HEK293 (cell line): ENCODE measurements around the gene PAPSS2.

Experiments used
- CTCF ChIA-PET: fragments of 350-600 bp; formaldehyde crosslinking; extraction: SDS; loops from one replicate; lab custom pipeline; 2021; ENCODE audit warnings: antibody characterized with exemption; lab: Yijun Ruan, JAX
- POLR2A ChIA-PET: fragments of 300-600 bp; formaldehyde crosslinking; extraction: SDS; loops from one replicate; lab custom pipeline; 2020; ENCODE audit warnings: antibody characterized with exemption, inconsistent platforms; lab: Yijun Ruan, JAX
- H3K27ac ChIP-seq: fragments of 200-500 bp; sonication (Bioruptor generic); 2 replicates; pipeline ENCODE4 v1.5.1; 2014; ENCODE audit warnings: low read depth, low read length, control low read depth, inconsistent platforms; ENCODE audit errors: extremely low read depth
- H3K36me3 ChIP-seq, 2 experiments: fragments of 200-500 bp in 1 of 2; sonication (Bioruptor generic) in 1 of 2; 1 replicate in 1 of 2; 2 replicates in 1 of 2; pipeline ENCODE4 v1.5.1; 2014 to 2017; ENCODE audit warnings: inconsistent platforms in 2 of 2, low read length in 2 of 2; ENCODE audit not compliant: control insufficient read depth in 2 of 2, insufficient read depth in 1 of 2
- H3K4me1 ChIP-seq: fragments of 200-500 bp; sonication (Bioruptor generic); 2 replicates; pipeline ENCODE4 v1.5.1; 2014; ENCODE audit warnings: mild to moderate bottlenecking, low read length, inconsistent platforms; ENCODE audit not compliant: control insufficient read depth, insufficient read depth
- H3K4me3 ChIP-seq: 2 replicates; pipeline ENCODE4 v1.5.1; 2011; ENCODE audit warnings: low read depth, mild to moderate bottlenecking, control low read depth, low read length, moderate library complexity
- H3K9me3 ChIP-seq: fragments of 200-500 bp; sonication (Bioruptor generic); 2 replicates; pipeline ENCODE4 v1.5.1; 2014; ENCODE audit warnings: low read depth, low read length, inconsistent platforms; ENCODE audit not compliant: control insufficient read depth, insufficient read depth
- KLF7 ChIP-seq: fragments of 450-650 bp; formaldehyde crosslinking; IDR thresholded peaks from 2 replicates; pipeline ENCODE4 v1.5.1; 2016; ENCODE audit warnings: missing biosample characterization, missing genetic modification characterization, borderline replicate concordance
- KLF8 ChIP-seq: fragments of 450-650 bp; formaldehyde crosslinking; IDR thresholded peaks from 2 replicates; pipeline ENCODE4 v1.5.1; 2016; ENCODE audit warnings: missing biosample characterization, missing genetic modification characterization
- PRDM1 ChIP-seq: fragments of 450-650 bp; formaldehyde crosslinking; IDR thresholded peaks from 2 replicates; pipeline ENCODE4; 2016; ENCODE audit warnings: missing biosample characterization, missing genetic modification characterization
- SALL2 ChIP-seq: fragments of 450-650 bp; formaldehyde crosslinking; IDR thresholded peaks from 2 replicates; pipeline ENCODE4 v1.5.0; 2017; ENCODE audit warnings: missing biosample characterization, mild to moderate bottlenecking, missing genetic modification characterization, borderline replicate concordance
- SP2 ChIP-seq: fragments of 450-650 bp; formaldehyde crosslinking; IDR thresholded peaks from 2 replicates; pipeline ENCODE4 v1.5.1; 2016; ENCODE audit warnings: missing biosample characterization, missing genetic modification characterization
- SP3 ChIP-seq: fragments of 450-650 bp; formaldehyde crosslinking; IDR thresholded peaks from 2 replicates; pipeline ENCODE4 v1.5.1; 2016; ENCODE audit warnings: missing biosample characterization, missing genetic modification characterization
- ZNF121 ChIP-seq: fragments of 450-650 bp; formaldehyde crosslinking; IDR thresholded peaks from 2 replicates; pipeline ENCODE4 v1.5.1; 2016; ENCODE audit warnings: missing biosample characterization, missing genetic modification characterization
- ZNF175 ChIP-seq: fragments of 450-650 bp; formaldehyde crosslinking; IDR thresholded peaks from 2 replicates; pipeline ENCODE4 v1.5.1; 2016; ENCODE audit warnings: missing biosample characterization, missing genetic modification characterization
- ZNF23 ChIP-seq: fragments of 450-650 bp; formaldehyde crosslinking; IDR thresholded peaks from 2 replicates; pipeline ENCODE4 v1.5.1; 2016; ENCODE audit warnings: missing biosample characterization, missing genetic modification characterization, borderline replicate concordance
- ZNF248 ChIP-seq: fragments of 450-650 bp; formaldehyde crosslinking; IDR thresholded peaks from 2 replicates; pipeline ENCODE4 v1.5.1; 2017; ENCODE audit warnings: missing biosample characterization, missing genetic modification characterization
- ZNF571 ChIP-seq: fragments of 450-650 bp; formaldehyde crosslinking; IDR thresholded peaks from 2 replicates; pipeline ENCODE4 v1.5.0; 2017; ENCODE audit warnings: missing biosample characterization, missing genetic modification characterization
- ZNF600 ChIP-seq: fragments of 450-650 bp; formaldehyde crosslinking; IDR thresholded peaks from 2 replicates; pipeline ENCODE4 v1.5.1; 2016; ENCODE audit warnings: missing biosample characterization, missing genetic modification characterization
- ZNF624 ChIP-seq: fragments of 450-650 bp; formaldehyde crosslinking; IDR thresholded peaks from 2 replicates; pipeline ENCODE4 v1.5.1; 2017; ENCODE audit warnings: missing biosample characterization, missing genetic modification characterization
- ZNF654 ChIP-seq: fragments of 450-650 bp; formaldehyde crosslinking; IDR thresholded peaks from 2 replicates; pipeline ENCODE4 v1.5.1; 2016; ENCODE audit warnings: low read depth, missing biosample characterization, missing genetic modification characterization
- ZNF791 ChIP-seq: fragments of 450-650 bp; formaldehyde crosslinking; IDR thresholded peaks from 2 replicates; pipeline ENCODE4 v1.5.1; 2016; ENCODE audit warnings: missing biosample characterization, missing genetic modification characterization
- TF ChIP-seq, protein P1 (sequence below): fragments of 450-650 bp; formaldehyde crosslinking; IDR thresholded peaks from 2 replicates; pipeline ENCODE4 v1.5.1; 2016; ENCODE audit warnings: missing biosample characterization, missing genetic modification characterization, borderline replicate concordance
- TF ChIP-seq, protein P2 (sequence below): fragments of 450-650 bp; formaldehyde crosslinking; IDR thresholded peaks from 2 replicates; pipeline ENCODE4 v1.5.1; 2016; ENCODE audit warnings: missing biosample characterization, missing genetic modification characterization
- TF ChIP-seq, protein P3 (sequence below): fragments of 450-650 bp; formaldehyde crosslinking; IDR thresholded peaks from 2 replicates; pipeline ENCODE4 v1.5.1; 2016; ENCODE audit warnings: missing biosample characterization, missing genetic modification characterization
- TF ChIP-seq, protein P4 (sequence below): fragments of 450-650 bp; formaldehyde crosslinking; IDR thresholded peaks from 2 replicates; pipeline ENCODE4 v1.5.1; 2016; ENCODE audit warnings: missing biosample characterization, missing genetic modification characterization
- TF ChIP-seq, protein P5 (sequence below): fragments of 450-650 bp; formaldehyde crosslinking; IDR thresholded peaks from 2 replicates; pipeline ENCODE4 v1.5.1; 2016; ENCODE audit warnings: missing biosample characterization, missing genetic modification characterization

PAPSS2 gene

DNA sequence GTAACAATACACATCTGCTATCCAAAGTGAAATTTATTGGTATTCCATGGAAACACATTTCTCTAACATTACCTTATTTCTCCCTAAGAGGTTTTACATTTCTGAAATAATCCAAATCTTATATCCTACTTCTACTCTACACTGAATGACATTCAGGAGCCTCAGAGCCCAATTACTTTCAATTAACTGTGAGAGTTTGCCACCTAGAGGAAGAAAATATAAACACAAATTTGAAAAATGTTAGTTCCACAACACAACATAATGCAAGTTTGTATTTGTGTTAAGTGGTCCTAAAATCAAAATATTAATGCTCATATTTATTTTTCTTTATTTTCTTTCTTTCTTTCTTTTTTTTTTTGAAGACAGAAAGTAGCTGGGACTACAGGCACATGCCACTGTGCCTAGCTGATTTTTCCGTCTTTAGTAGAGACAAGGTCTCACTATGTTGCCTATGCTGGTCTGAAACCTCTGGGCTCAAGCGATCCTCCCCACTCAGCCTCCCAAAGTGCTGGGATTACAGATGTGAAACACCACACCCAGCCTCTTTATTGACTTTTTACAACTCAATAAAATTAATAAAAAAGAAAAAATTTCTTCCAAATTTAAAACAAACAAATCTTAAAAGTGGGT is 112.3 kb downstream of the PAPSS2 start:
- ChIA-PET POLR2A (no interaction called here), CTCF (interaction anchor here (0.6 to 2.1 kb wide), 12 partner anchors 8 to 948 kb away, joined by 3 to 12 read pairs (median 3); no protein-coding TSS in a partner anchor)
- H3K9me3 ChIP-seq, result no peaks in the 10 kb centered on the region
- H3K4me1 ChIP-seq, result peaks cover 4% of the 10 kb centered on the region
- no peak overlapping the region for H3K4me3 ChIP-seq
- peaks cover 20 to 31% of the 10 kb centered on the region in 2 experiments for H3K36me3 ChIP-seq
- no peak overlapping the region for H3K27ac ChIP-seq
- peak; percentile 54; the same call in 1 of the 2 replicates for TF ChIP-seq PRDM1 (tag by site-specific recombination)
- TF ChIP-seq ZNF248 (tag by site-specific recombination), result no peak
- no peak for TF ChIP-seq ZNF791 (tag by site-specific recombination)
- no peak for TF ChIP-seq KLF7 (tag by site-specific recombination)
- TF ChIP-seq ZNF600 (tag by site-specific recombination), result 0 out of 2 replicates have a peak, but pooled peaks have one; percentile 33
- peak; percentile 46 for TF ChIP-seq ZNF654
- TF ChIP-seq KLF8, result no peak
- TF ChIP-seq, protein P1, sequence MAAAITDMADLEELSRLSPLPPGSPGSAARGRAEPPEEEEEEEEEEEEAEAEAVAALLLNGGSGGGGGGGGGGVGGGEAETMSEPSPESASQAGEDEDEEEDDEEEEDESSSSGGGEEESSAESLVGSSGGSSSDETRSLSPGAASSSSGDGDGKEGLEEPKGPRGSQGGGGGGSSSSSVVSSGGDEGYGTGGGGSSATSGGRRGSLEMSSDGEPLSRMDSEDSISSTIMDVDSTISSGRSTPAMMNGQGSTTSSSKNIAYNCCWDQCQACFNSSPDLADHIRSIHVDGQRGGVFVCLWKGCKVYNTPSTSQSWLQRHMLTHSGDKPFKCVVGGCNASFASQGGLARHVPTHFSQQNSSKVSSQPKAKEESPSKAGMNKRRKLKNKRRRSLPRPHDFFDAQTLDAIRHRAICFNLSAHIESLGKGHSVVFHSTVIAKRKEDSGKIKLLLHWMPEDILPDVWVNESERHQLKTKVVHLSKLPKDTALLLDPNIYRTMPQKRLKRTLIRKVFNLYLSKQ, result no peak
- TF ChIP-seq ZNF624, result no peak
- TF ChIP-seq ZNF571, result no peak
- no peak for TF ChIP-seq SP2
- TF ChIP-seq, protein P2, sequence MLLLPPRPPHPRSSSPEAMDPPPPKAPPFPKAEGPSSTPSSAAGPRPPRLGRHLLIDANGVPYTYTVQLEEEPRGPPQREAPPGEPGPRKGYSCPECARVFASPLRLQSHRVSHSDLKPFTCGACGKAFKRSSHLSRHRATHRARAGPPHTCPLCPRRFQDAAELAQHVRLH (tag by site-specific recombination), result no peak
- no peak for TF ChIP-seq SALL2 (tag by site-specific recombination)
- TF ChIP-seq, protein P3, sequence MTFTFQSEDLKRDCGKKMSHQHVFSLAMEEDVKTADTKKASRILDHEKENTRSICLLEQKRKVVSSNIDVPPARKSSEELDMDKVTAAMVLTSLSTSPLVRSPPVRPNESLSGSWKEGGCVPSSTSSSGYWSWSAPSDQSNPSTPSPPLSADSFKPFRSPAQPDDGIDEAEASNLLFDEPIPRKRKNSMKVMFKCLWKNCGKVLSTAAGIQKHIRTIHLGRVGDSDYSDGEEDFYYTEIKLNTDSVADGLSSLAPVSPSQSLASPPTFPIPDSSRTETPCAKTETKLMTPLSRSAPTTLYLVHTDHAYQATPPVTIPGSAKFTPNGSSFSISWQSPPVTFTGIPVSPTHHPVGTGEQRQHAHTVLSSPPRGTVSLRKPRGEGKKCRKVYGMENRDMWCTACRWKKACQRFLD, result no peak

DNA sequence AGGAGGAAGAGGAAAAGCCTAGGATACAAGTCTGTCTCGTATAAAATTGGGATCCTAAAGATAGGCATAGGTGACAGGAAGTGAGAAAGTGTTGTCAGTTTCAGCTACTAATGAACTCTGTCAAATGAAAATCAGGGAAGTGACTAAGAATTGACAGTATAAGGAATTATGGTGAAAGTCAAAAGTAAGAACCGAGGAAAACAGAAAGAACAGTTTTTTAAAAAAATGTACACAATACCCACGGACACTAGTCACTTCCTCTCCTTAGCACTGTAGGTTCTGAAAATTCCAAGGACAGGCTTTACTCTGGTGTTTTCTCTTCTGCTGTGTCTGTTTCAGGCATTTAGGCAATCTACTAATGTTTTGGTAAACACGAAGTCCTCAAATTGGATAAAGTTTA is 116.1 kb downstream of the PAPSS2 start:
- peaks cover 35 to 36% of the 10 kb centered on the region in 2 experiments for H3K36me3 ChIP-seq
- ChIA-PET POLR2A (interaction anchor here (0.7 kb wide), 2 partner anchors 9 to 100 kb away, joined by 3 to 8 read pairs; no protein-coding TSS in a partner anchor), CTCF (interaction anchor here (0.6 to 0.8 kb wide), 6 partner anchors 25 to 1295 kb away, joined by 3 to 6 read pairs (median 4); no protein-coding TSS in a partner anchor)

DNA sequence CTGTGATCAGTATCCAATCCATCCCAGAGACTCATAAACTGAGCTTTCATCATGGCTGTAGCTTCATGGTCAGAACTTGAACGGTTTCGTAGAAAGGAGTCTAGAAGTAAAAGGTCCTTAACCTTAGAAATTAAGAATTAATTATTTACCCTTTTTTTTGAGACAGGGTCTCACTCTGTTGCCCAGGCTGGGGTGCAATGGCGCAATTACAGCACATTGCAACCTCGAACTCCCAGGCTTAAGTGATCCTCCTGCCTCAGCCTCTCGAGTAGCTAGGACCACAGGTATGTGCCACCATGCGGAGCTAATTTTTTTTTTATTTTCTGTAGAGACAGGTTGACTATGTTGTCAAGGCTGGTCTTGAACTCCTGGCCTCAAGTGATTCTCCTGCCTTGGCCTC is 116.7 kb downstream of the PAPSS2 start:
- Histone ChIP-seq H3K36me3 (peaks cover 35 to 37% of the 10 kb centered on the region in 2 experiments), H3K4me1 (no peaks in the 10 kb centered on the region), H3K4me3 (no peak overlapping the region), H3K9me3 (no peaks in the 10 kb centered on the region), H3K27ac (no peak overlapping the region)
- ChIA-PET POLR2A (no interaction called here), CTCF (interaction anchor here (1.0 kb wide), 1 partner anchor 28 kb away, joined by 5 read pairs; no protein-coding TSS in a partner anchor)
- TF ChIP-seq SP3 (tag by site-specific recombination) (no peak), ZNF175 (no peak), ZNF121 (tag by site-specific recombination) (peak; percentile 73; the same call in 1 of the 2 replicates)
- TF ChIP-seq, protein P4, sequence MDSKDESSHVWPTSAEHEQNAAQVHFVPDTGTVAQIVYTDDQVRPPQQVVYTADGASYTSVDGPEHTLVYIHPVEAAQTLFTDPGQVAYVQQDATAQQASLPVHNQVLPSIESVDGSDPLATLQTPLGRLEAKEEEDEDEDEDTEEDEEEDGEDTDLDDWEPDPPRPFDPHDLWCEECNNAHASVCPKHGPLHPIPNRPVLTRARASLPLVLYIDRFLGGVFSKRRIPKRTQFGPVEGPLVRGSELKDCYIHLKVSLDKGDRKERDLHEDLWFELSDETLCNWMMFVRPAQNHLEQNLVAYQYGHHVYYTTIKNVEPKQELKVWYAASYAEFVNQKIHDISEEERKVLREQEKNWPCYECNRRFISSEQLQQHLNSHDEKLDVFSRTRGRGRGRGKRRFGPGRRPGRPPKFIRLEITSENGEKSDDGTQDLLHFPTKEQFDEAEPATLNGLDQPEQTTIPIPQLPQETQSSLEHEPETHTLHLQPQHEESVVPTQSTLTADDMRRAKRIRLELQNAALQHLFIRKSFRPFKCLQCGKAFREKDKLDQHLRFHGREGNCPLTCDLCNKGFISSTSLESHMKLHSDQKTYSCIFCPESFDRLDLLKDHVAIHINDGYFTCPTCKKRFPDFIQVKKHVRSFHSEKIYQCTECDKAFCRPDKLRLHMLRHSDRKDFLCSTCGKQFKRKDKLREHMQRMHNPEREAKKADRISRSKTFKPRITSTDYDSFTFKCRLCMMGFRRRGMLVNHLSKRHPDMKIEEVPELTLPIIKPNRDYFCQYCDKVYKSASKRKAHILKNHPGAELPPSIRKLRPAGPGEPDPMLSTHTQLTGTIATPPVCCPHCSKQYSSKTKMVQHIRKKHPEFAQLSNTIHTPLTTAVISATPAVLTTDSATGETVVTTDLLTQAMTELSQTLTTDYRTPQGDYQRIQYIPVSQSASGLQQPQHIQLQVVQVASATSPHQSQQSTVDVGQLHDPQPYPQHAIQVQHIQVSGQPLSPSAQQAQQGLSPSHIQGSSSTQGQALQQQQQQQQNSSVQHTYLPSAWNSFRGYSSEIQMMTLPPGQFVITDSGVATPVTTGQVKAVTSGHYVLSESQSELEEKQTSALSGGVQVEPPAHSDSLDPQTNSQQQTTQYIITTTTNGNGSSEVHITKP, result no peak
- TF ChIP-seq, protein P1, result no peak

More for the DNA sequence above, 116.1 kb downstream of the PAPSS2 start:
- Histone ChIP-seq H3K4me1 (no peaks in the 10 kb centered on the region), H3K4me3 (no peak overlapping the region), H3K9me3 (no peaks in the 10 kb centered on the region), H3K27ac (no peak overlapping the region)
- TF ChIP-seq ZNF23 (no peak), PRDM1 (tag by site-specific recombination) (peak; percentile 86)
- TF ChIP-seq, protein P5, sequence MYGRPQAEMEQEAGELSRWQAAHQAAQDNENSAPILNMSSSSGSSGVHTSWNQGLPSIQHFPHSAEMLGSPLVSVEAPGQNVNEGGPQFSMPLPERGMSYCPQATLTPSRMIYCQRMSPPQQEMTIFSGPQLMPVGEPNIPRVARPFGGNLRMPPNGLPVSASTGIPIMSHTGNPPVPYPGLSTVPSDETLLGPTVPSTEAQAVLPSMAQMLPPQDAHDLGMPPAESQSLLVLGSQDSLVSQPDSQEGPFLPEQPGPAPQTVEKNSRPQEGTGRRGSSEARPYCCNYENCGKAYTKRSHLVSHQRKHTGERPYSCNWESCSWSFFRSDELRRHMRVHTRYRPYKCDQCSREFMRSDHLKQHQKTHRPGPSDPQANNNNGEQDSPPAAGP (tag by site-specific recombination), result no peak
